Heart left ventricle (tissue), 16 donors: ENCODE measurements around the gene NPTXR. TPM values are rescaled to one million over a fixed set of nuclear protein-coding genes. Genes with fewer than 3 reads are reported as not detected.

ENCODE experiments used
- ATAC-seq, 4 donors: fragments of 200-7000 bp; cut with Tn5 transposase; one replicate each; pipeline ENCODE4 v1.9.1; 2020 to 2022; ENCODE audit warnings: moderate library complexity in 4 of 4, mild to moderate bottlenecking in 3 of 4, moderate number of reproducible peaks in 1 of 4
- DNase-seq, 5 donors: peaks; one replicate each; pipeline ENCODE4 v3.0.0-alpha.2; 2020
- H3K27ac ChIP-seq, 12 donors: fragments of 200-600 bp; sonication (generic) in 4 of 12; one replicate each; pipeline versions ENCODE4 v1.5.0 to v1.8.0; 2016 to 2022; ENCODE audit warnings: mild to moderate bottlenecking in 2 of 12
- H3K27me3 ChIP-seq, 9 donors: fragments of 200-600 bp; sonication (generic) in 2 of 9; one replicate each; pipeline versions ENCODE4 v1.5.1 to v1.8.0; 2016 to 2022; ENCODE audit warnings: mild to moderate bottlenecking in 3 of 9
- H3K36me3 ChIP-seq, 9 donors: fragments of 200-600 bp; sonication (generic) in 2 of 9; one replicate each; pipeline versions ENCODE4 v1.5.0 to v1.8.0; 2018 to 2022; ENCODE audit warnings: mild to moderate bottlenecking in 2 of 9
- H3K4me1 ChIP-seq, 12 donors: fragments of 200-600 bp; sonication (generic) in 4 of 12; one replicate each; pipeline versions ENCODE4 v1.5.0 to v1.8.0; 2016 to 2022; ENCODE audit warnings: mild to moderate bottlenecking in 3 of 12
- H3K4me3 ChIP-seq, 12 donors: fragments of 200-600 bp; sonication (generic) in 4 of 12; one replicate each; pipeline versions ENCODE4 v1.5.0 to v1.8.0; 2017 to 2022; ENCODE audit warnings: mild to moderate bottlenecking in 9 of 12, moderate library complexity in 4 of 12
- H3K9me3 ChIP-seq, 12 donors: fragments of 200-600 bp; sonication (generic) in 4 of 12; one replicate each; pipeline versions ENCODE4 v1.5.0 to v1.8.0; 2016 to 2022; ENCODE audit warnings: mild to moderate bottlenecking in 1 of 12
- POLR2A ChIP-seq, 2 donors: fragments of 450-650 bp; IDR thresholded peaks; one replicate each; pipeline ENCODE4 v1.6.1; 2017; ENCODE audit warnings: antibody characterized with exemption in 2 of 2, mild to moderate bottlenecking in 2 of 2, moderate library complexity in 2 of 2
- WGBS, 4 donors: extraction: QIAGEN DNeasy Blood & Tissue Kit in 2 of 4; methylation state at CpG; one replicate each; pipeline versions ENCODE4 v1.1.5 to v1.1.7; 2013 to 2018; 5-methylcytosine and 5-hydroxymethylcytosine counted together
- intact Hi-C, 10 donors: fragments of 100-400 bp; cut with DNase I; formaldehyde crosslinking; loops; one replicate each; pipeline versions ENCODE4 v1.11.1 to v1.14.2; 2022
- polyA plus RNA-seq, 2 donors: library from polyadenylated mRNA; stranded (reverse); fragments of 200-250 nt; gene quantifications; one replicate each; pipeline ENCODE4 v1.2.3, GENCODE V29; 2013
- total RNA-seq, 9 donors: library from RNA; depleted of rRNA in 2 of 9; stranded (reverse); fragments of >200 nt in 2 of 9; fragmentation: NEBNext Ultra II Directional in 3 of 9; extraction: Animal tissue kit (Norgen Biotek cat#: 25700) in 3 of 9; gene quantifications; one replicate each; pipeline versions ENCODE4 v1.1.0 to v1.2.4, GENCODE V29; 2016 to 2023
- TF ChIP-seq, protein P1 (sequence below), 12 donors: fragments of 200-600 bp; sonication (generic) in 4 of 12; IDR thresholded peaks; one replicate each; pipeline versions ENCODE4 v1.5.0 to v1.8.0; 2018 to 2022; ENCODE audit warnings: antibody characterized with exemption in 12 of 12, mild to moderate bottlenecking in 5 of 12
- donor health status: ischemic (EF 13 %, LVEDD 7.1; RV severe dilation, severe dysfunction).
- donor health status: healthy with polysubstance abuse.
- donor health status: DM: no; HTN: yes; CAD: no.
- donor health status: DM: no; HTN: no; CAD: no.
- donor health status: ischemic (EF 25% LVEDD 6.9; RV normal size, moderate dysfunction).
- donor health status: ischemic (EF 25% LVEDD 5.7; RV mildly dilated, moderate dysfunction).
- donor health status: healthy.
- donor health status: DM: yes; HTN: yes; CAD: no.
- donor health status: ischemic (EF 35%, LVEDD 5.7; RV mildly dilated, moderate dysfunction).
- donor health status: nonischemic (EF 11% LVEDD 7.7; RV severe dilation, severe dysfunction).
- donor health status: DM: yes; HTN: yes; CAD: no.
- donor health status: PGD.
- donor health status: ischemic (EF 29% LVEDD 5.4; RV normal size, mild dysfunction).
- donor health status: nonischemic (EF 23%, LVEDD 6.1; RV moderate dilation, normal function).

Gene NPTXR
- total and polyA plus RNA-seq, 11 donors: 15.4 to 34.0 (median 19.1) TPM

DNA sequence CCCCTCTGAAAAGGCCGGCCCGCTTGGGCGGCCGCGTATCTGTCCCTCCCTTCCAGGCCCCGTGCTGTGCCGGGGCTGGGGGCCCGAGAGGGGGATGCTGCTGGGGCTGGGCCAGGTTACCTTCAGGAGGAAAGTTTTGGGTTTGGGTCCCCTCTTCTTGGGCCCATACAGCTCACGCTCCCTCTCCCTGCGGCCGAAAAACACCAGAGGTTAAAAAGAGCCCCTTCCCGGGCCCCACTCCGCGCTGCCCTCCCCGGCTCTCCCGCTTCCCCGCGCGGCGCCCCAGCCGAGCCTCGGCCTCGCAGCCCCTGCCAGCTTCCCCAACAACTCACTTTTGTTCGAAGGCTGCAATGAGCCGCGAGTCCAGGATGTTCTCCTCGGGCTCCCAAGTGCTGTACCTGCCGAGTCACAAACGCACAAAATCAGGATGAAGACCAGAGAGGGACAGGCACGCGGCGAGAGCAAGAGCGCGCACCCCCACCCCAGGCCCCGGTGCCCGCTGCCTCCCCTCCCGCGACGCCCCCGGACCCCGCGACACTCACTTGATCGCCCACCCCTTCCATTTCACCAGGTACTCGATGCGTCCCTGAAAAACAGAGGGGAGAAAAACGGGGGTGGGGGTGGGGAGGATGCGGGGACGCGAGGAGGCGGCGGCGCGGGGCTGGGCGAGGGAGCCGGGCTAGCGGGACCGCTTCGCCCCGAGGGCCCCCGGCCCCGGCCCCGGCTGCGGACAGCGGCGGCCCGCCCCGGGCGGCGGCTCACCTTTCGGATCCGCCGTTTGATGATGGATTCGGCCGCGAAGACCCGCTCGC is 27.7 kb upstream of the NPTXR start:
- ATAC-seq: peak in 1 of 4 donors; percentile 5
- H3K27ac ChIP-seq: peak overlapping the region; percentile 78 to 99 (median 92)
- no peak for DNase-seq
- H3K4me1 ChIP-seq: peaks cover 0 to 56% (median 37%) of the 10 kb centered on the region in 12 donors
- H3K27me3 ChIP-seq: no peaks in the 10 kb centered on the region
- peak overlapping the region; percentile 29 to 98 (median 81) for H3K4me3 ChIP-seq
- no peaks in the 10 kb centered on the region for H3K9me3 ChIP-seq
- peaks cover 0 to 35% (median 8%) of the 10 kb centered on the region in 9 donors for H3K36me3 ChIP-seq
- TF ChIP-seq, protein P1, sequence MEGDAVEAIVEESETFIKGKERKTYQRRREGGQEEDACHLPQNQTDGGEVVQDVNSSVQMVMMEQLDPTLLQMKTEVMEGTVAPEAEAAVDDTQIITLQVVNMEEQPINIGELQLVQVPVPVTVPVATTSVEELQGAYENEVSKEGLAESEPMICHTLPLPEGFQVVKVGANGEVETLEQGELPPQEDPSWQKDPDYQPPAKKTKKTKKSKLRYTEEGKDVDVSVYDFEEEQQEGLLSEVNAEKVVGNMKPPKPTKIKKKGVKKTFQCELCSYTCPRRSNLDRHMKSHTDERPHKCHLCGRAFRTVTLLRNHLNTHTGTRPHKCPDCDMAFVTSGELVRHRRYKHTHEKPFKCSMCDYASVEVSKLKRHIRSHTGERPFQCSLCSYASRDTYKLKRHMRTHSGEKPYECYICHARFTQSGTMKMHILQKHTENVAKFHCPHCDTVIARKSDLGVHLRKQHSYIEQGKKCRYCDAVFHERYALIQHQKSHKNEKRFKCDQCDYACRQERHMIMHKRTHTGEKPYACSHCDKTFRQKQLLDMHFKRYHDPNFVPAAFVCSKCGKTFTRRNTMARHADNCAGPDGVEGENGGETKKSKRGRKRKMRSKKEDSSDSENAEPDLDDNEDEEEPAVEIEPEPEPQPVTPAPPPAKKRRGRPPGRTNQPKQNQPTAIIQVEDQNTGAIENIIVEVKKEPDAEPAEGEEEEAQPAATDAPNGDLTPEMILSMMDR (IDR thresholded peaks at IDR 0.05): no peak
- TF ChIP-seq POLR2A (IDR thresholded peaks at IDR 0.05): no peak
- WGBS, 4 donors: 1 to 3% (median 1%) methylated on average over 31 to 77 of the region's 77 CpGs
- intact Hi-C loops: loop anchor here (1.0 to 10.0 kb wide), 16 partner anchors 51 to 447 kb away; partner anchors contain the start of genes RPL3 (in 4 of the 10) and APOBEC3B (in 2 of the 10)

DNA sequence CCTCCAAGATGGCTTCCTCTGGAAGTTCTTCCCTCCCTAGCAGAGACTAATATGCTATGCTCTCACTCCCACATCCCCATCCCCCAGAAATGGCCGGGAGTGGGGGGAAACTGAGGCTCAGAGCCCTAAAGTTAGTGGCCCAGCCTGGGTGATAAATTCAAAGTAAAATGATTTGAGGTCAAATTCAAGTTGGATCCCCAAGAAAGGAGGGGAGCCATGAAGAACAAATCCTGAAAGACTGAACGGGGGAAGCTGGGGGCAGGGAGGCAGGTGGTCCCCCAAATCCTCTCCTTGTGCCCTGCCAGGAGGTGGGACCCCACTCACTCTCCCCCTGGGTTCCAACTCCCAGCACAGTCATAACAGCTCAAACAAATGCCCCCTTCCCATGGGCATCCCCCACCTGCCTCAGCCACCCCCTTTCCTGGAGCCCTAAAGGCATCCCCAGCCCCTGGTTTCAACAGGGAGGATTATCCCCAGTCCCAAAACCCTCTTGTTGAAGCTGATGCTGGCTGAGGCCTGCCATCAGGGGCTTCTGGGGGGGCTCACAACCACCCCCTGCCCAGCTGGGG is 27.0 kb upstream of the NPTXR start:
- no peaks in the 10 kb centered on the region for H3K27me3 ChIP-seq
- intact Hi-C loops: loop anchor here (1.0 to 10.0 kb wide), 14 partner anchors 51 to 446 kb away; partner anchors contain the start of genes RPL3 (in 3 of the 10) and APOBEC3B (in 2 of the 10)
- no peak for ATAC-seq
- H3K27ac ChIP-seq: peak overlapping the region; percentile 78 to 99 (median 92)
- no peaks in the 10 kb centered on the region for H3K9me3 ChIP-seq
- H3K4me1 ChIP-seq: peaks cover 0 to 63% (median 40%) of the 10 kb centered on the region in 12 donors
- H3K36me3 ChIP-seq: peaks cover 0 to 41% (median 15%) of the 10 kb centered on the region in 9 donors
- peak overlapping the region; percentile 29 to 98 (median 81) for H3K4me3 ChIP-seq
- WGBS, 4 donors: 21 to 32% (median 28%) methylated on average over 2 of the region's 2 CpGs
- no peak for DNase-seq
- TF ChIP-seq, protein P1 (IDR thresholded peaks at IDR 0.05): no peak

DNA sequence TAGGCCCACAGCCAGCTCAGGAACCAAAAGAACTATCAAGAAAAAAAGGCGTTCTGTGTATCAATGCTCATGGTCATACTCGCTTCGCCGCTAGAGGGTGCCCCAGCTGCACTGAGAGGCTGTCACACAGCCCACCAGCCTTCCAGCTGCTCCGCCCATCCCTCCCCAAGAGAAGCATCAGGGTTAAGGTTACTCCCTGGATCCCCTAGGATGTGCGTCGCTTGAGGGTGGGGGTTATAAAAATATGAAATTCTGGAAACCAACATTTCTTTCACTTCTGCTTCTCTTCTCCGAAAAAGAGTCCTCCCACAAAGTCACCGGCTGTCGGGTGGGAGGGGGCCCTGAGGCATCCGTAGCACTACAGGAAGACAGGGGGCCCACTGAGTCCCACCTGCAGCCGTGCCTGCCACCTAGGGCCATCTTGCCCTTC is 26.5 kb upstream of the NPTXR start:
- peak overlapping the region in 11 of 12 donors; percentile 78 to 99 (median 93) for H3K27ac ChIP-seq
- peaks cover 0 to 47% (median 21%) of the 10 kb centered on the region in 9 donors for H3K36me3 ChIP-seq
- no peaks in the 10 kb centered on the region for H3K27me3 ChIP-seq
- ATAC-seq (peak; percentile 52 to 62 (median 58)), DNase-seq (peak; percentile 84 to 94 (median 91))
- no peaks in the 10 kb centered on the region for H3K9me3 ChIP-seq
- TF ChIP-seq, protein P1 (IDR thresholded peaks at IDR 0.05): peak; percentile 88 to 97 (median 92)
- TF ChIP-seq POLR2A (IDR thresholded peaks at IDR 0.05): no peak
- peaks cover 4 to 68% (median 46%) of the 10 kb centered on the region in 12 donors for H3K4me1 ChIP-seq
- intact Hi-C loops: loop anchor here (1.0 to 10.0 kb wide), 14 partner anchors 52 to 447 kb away; partner anchors contain the start of genes RPL3 (in 3 of the 10) and APOBEC3B (in 2 of the 10)
- 8 to 11% (median 10%) methylated on average over 12 of the region's 12 CpGs for WGBS, 4 donors
- H3K4me3 ChIP-seq: peak overlapping the region in 10 of 12 donors; percentile 65 to 96 (median 81)
